Measurements from ENCODE around the gene KCNJ1.

The KCNJ1 gene

GRCh38 chr11:128902515-128903066, 35.5 kb upstream of the KCNJ1 start:
- DNase-seq (ENCODE audit: extremely low read depth in 1 of 2, low read depth in 1 of 2), result no peak

DNA sequence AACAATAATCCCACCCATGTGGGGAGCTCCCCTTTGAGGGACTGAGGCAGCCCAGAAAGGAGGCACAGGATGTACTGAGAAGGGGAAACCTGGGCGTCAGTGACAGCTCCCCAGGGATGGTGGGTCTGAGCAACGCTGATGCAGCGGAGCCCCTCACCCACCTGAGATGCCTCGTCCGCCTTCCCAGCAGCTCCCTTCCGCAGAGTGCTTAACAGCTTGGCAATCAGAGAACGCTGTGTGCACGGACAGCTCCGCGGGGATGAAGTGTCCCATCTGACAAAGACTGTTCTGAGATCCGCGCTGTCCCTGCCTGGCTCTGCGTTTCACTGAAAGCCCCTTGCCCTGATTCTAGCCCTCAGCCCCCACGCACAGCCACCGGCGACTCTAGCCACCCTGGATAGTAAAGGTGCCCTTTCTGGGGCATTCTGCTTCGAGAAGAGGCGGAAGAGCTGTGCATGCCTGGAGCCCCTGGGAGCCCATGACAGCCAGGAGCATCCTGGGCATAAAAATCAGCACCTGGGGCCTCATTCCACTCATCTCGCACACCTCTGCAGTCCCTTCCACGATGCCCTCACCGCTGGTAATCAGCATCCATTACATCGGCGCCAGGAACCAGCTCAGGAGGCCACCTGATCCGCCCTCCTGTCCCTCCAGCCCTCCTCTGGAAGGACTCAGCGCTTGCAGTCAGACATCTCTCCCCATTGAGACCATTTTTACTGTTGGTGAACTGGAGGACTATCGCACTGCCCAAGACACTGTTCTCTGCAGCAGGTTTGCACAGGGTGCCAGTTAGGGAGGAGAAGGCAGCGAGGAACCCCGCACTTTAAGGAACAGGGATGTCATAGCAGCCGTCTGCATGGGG, 34.8 kb upstream of the KCNJ1 start:
- no peak for DNase-seq (ENCODE audit: extremely low read depth in 1 of 2, low read depth in 1 of 2)

- DNase-seq (ENCODE audit: extremely low read depth in 1 of 2, low read depth in 1 of 2), result no peak
These were observed 33.4 kb upstream of the KCNJ1 start for GRCh38 chr11:128900468-128900867.

DNA sequence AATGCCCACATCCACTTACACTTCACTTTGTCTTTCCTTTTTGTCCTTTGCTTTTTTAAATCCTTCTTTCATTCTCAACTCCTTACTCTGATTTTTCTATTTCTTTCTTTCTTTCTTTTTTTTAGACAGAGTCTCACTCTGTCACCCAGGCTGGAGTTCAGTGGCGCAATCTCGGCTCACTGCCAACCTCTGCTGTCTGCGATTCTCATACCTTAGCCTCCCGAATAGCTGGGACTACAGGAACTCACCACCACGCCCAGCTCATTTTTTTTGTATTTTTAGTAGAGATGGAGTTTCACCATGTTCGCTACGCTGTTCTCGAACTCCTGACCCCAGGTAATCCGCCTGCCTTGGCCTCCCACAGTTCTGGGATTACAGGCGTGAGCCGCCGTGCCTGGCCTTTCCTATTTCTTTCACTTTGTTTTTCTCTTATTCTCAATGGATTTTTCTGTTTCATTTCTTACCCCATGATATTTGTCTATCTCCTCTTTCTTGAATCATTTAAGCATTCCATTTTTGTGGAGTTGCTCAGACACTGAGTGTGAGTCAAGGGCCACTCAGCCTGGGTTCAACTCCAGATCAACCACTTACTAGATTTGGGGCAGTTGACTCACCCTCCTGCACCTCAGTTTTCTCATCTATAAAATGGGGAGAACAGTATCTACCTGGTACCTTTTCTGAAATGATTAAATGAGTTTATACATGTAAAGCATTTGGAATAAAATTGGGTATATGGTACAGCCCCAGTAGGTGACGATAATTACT, 31.7 kb upstream of the KCNJ1 start:
- DNase-seq (ENCODE audit: extremely low read depth in 1 of 2, low read depth in 1 of 2), result no peak

GRCh38 chr11:128897826-128898225, 30.7 kb upstream of the KCNJ1 start:
- DNase-seq (ENCODE audit: extremely low read depth in 1 of 2, low read depth in 1 of 2), result no peak

- no peak for DNase-seq (ENCODE audit: extremely low read depth in 1 of 2, low read depth in 1 of 2)
These were observed 29.3 kb upstream of the KCNJ1 start for GRCh38 chr11:128896356-128896755.

- DNase-seq (ENCODE audit: extremely low read depth in 1 of 2, low read depth in 1 of 2), result no peak
These were observed 28.4 kb upstream of the KCNJ1 start for GRCh38 chr11:128895526-128895925.

- DNase-seq (ENCODE audit: extremely low read depth in 1 of 2, low read depth in 1 of 2), result no peak
These were observed 27.6 kb upstream of the KCNJ1 start for GRCh38 chr11:128894685-128895084.

DNA sequence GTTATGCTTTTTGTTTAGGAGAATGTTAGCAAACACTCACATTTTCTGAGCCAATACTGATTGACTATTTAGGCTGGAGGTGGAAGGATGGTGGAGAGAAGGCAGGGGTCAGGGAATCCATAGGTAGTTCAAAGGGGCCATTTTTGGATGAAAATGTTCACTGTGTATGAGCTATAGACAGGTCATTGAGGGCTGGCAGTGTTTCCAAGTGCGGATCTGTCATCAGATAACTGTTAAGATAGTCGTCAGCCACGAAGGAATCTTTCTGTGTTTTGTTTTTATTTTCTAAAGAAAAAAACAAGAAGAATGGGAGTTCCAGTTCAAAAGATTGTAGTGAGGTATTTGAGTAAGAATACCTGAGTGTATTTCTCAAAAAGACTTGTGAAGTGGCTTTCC, 27.2 kb upstream of the KCNJ1 start:
- no peak for DNase-seq (ENCODE audit: extremely low read depth in 1 of 2, low read depth in 1 of 2)

- no peak for DNase-seq (ENCODE audit: extremely low read depth in 1 of 2, low read depth in 1 of 2)
These were observed 26.6 kb upstream of the KCNJ1 start for GRCh38 chr11:128893578-128894285.

DNA sequence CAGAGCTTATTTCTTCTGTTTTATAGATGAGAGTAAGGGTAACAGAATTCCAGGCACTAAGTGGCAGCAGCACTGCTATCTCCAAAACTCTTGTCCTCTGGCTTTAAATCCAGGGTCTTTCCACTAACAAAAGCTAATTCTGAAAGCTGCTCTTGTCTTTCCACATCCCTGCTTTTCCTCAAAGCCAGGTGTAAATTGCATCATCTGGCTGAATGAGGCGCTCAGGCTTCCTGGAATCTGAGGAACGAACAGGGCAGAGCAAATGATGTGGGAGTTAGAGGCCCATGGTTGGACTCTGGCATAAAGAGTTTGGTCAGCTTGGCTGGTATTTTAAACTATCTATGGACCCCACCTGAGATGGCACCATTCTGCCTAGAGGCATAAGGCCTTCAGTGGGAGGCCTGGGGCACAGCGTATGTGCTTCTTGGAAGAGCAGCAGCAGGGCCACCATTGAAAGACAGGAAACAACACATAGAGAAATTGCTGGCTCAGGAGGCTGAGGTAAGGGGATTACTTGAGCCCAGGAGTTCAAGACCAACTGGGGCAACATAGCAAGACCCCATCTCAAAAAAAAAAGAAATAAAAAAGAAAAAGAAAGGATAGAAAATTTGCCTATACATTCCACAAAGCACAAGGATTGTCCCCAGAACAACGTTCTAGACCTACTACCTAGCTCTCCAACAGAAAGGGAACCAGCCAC, 25.9 kb upstream of the KCNJ1 start:
- DNase-seq (ENCODE audit: extremely low read depth in 1 of 2, low read depth in 1 of 2), result no peak

DNA sequence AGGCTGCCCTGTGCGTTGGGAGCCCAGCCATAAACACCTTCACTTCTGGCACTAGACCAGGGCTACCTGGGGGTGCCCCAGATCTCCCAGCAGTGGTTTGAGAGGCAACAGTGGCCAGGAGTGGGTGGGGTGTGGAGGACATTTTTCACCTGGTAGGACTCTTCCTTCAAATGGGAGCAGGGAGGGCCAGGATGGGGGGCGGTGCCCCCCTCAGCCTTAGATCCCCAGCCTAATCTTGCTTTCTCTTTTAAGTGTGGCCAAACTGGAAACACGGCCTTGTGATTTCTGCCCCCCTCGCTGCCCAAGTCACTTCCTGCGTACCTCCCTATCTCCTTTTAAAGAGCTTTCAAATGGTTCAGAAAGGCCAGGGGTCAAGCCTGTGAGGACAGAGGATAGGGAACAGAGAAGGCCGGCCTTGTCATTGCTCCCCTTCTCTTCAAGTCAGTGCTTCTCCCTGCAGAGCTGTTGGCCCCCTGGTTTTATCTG, 24.9 kb upstream of the KCNJ1 start:
- no peak for DNase-seq (ENCODE audit: extremely low read depth in 1 of 2, low read depth in 1 of 2)

- no peak for DNase-seq (ENCODE audit: extremely low read depth in 1 of 2, low read depth in 1 of 2)
These were observed 23.7 kb upstream of the KCNJ1 start, which contains the start of gene KCNJ5 for GRCh38 chr11:128890543-128891368. Gene KCNJ5, plus strand, starts transcription at chr11:128891356. Its CDS starts 19,918 bp downstream, at chr11:128911274.

- DNase-seq (ENCODE audit: extremely low read depth in 1 of 2, low read depth in 1 of 2), result no peak
These were observed 23.1 kb upstream of the KCNJ1 start for GRCh38 chr11:128890216-128890542.

- no peak for DNase-seq (ENCODE audit: extremely low read depth in 1 of 2, low read depth in 1 of 2)
These were observed 22.6 kb upstream of the KCNJ1 start for GRCh38 chr11:128889657-128890213.

- no peak for DNase-seq (ENCODE audit: extremely low read depth in 1 of 2, low read depth in 1 of 2)
These were observed 21.2 kb upstream of the KCNJ1 start for GRCh38 chr11:128888034-128888985.

- DNase-seq (ENCODE audit: extremely low read depth in 1 of 2, low read depth in 1 of 2), result no peak
These were observed 19.5 kb upstream of the KCNJ1 start for GRCh38 chr11:128886406-128887124.

All from activated CD8-positive, alpha-beta memory T cell treated with anti-CD3 and anti-CD28 coated beads for 1 hour (primary cell).